HG03108 (cell line): ENCODE data around the gene DOCK1.

Experiments
- ATAC-seq: cut with Tn5 transposase; IDR thresholded peaks from one replicate; pipeline ENCODE4 v1.9.1; 2021; ENCODE audit warnings: moderate library complexity; ENCODE audit not compliant: unreplicated experiment

The DOCK1 gene

DNA sequence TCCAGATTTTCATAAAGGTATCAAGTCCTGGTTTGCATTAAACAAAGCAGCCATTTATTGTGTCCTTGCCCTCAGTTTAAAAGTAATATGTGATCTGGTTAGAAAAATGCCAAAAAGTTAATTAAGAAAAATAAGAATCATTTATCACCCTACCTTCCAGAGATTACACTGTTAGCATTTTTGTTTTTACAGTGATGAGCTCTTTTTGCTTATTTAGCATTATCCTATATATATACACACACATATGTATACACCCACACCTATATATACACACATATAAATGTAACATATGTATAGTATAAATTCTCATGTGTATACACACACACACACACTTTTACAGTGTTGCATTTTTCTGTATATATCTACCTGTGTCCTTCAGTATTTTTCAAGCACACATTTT, 163.3 kb downstream of the DOCK1 start:
- ATAC-seq: no peak

DNA sequence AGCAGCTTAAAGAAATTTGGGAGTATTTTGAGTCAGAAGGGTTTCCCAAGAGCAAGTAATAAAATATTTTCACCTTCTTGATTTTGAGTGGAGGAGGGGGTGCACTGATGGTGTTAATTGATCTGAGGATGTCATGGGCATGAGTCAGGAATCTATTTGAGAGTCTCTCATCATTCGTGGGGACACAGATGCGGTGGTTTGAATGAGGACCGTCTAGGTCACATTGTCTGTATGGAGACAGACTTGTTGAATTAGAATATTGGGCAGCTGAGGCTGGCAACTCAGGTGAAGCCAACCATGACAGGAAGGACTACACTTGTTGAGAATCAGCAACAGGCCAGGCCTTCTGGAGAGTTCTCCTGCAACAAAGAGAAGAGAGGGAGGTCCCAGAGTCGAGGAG, 164.2 kb downstream of the DOCK1 start:
- no peak for ATAC-seq

DNA sequence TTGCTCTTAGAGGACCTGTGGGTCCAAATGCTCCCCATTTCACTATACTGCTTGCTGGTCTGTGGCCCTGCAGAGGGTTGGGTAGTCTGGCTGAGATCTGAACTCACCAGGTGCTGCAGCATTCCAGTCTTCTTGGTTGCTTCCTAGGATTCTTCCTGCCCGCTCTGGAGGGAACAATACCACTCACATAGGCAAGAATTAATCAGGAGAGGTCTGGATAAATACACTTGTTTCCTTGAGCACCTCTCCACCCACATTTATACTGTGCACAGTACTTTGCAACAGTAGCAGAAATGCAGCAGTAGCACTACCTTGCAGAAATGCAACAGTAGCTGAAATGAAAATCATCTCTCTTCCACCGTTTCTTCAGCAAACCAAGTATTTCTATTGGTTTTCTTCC, 165.9 kb downstream of the DOCK1 start:
- no peak for ATAC-seq

DNA sequence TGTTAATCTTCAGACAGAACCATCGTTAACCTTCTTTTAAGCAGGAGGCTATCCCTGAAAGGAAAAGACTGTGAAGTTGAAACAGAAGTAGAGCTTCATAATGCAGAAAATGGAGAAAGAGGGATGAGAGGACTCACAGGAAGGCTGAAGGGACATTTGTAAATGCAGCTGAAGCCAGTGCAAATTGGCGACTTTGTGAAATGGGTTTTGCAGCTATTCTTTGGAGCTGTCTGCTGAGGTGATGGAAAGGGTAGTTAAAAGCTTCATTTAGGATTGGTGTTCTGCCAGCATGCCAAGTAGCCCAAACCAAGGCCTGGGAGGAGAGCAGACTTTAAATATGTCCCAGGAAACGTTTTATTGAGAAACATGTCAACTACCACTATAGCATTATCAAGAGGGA, 168.4 kb downstream of the DOCK1 start:
- ATAC-seq: no peak

DNA sequence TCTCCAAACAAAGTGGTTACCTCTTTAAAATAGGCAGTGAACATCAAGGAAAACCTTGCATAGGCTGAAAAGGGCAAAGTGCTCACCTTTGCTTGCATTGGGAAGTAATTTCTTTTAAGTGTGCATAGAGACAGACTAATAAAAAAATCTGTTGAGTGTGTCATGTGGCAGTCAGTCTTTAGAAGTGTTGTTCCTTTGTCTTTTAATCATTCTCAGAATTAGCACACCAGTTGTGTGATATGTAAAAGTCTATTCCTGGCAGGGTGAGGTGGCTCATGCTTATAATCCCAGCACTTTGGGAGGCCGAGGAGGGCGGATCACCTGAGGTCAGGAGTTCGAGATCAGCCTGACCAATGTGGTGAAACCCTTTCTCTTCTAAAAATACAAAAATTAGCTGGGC, 174.2 kb downstream of the DOCK1 start:
- ATAC-seq: no peak

DNA sequence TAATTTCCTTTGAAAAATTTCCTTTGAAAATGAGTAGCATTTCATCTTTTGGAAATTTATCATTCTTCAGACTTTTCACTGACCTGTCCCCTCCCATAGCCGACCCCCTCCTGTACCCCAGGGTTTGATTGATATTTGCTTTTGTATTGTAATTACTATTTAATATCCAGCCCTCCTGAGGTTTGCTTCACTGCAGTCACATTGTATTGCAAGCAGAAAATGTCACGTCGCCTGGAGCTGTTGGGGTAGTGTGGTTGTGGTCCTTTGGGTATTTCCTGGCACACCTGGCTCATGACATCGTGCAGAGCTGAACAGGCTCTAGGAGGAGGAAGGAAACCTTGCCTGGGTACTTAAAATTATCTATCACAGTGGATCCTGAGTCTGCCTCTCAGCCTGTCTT, 175.1 kb downstream of the DOCK1 start:
- ATAC-seq: no peak

DNA sequence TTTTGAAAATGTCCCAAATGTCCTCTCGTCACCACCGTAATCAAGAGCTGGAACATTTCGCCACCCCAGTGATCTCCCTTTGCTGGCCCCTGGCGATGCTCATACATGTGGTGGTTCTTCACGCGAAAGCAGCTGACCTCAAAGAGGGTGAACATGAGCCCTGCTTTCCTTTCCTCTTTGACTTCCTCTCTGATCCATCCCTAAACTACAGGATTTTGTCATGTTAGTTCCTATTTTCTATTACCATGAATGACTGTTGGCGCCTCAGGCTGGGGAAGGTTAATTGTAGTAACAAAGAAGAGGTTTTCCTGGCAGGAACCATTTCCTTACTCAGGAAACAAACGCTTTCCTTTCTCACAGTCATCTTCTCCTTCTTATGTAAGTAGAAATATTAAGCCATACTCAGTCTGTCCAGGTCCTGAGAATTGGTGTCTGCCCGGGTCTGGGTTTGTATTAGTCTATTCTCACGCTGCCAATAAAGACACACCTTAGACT, 176.7 kb downstream of the DOCK1 start:
- no peak for ATAC-seq

DNA sequence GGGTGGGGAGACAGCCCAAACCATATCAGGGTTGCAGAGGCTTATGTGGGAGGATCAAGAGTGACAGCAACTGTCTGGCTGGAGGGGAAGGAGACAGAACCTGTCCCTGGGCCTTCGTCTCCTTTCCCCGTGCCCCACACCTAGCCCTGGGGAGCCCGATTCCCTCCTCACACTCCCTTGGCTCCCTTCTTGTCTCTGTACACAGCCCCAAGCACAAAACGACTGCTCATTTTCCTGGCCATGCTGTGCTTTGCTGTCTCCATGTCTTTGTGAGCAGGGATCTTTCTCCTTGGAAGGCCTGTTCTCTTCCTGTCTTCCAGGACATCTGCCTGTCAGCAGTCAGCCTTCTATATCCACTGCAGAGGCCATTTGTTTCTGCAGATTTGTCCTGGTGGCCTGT, 177.4 kb downstream of the DOCK1 start:
- no peak for ATAC-seq

DNA sequence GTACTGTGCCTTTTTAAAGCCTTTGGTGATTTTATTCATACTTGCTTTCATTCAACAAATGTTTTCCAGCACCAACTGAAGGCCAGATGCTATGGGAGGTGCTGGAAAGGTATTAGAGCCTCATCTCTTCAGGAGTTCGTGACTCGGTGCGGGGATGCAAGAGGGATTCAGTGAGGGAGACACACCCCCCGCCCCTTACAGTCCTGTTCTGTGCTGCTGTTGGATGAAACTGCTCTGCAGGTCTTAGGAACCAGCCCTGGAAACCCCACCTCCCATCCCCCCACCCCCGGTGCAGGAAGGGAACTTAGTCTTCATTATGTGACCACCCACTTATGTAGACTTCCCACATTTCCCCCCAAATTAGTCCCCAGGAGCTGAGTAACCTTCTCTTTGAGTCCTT, 180.7 kb downstream of the DOCK1 start:
- no peak for ATAC-seq

DNA sequence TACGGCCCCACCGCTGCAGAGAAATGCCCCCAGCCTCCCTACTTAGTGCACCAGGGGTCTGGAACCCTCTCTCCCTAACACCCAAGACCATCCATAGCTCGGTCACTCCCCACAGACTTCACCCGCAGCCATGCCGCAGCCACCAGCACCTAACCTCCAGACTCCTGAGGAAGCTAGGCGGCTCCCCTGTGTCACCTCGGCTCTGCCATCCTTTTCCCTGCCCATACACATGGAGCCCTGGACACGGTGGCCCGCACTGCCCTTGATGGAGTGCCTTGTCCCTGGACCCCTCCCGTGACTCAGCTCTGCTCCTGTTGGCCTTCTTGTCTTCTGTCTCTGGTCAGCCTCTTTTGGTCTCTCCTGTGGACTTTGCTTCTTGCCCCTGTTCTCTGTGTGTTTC, 183.7 kb downstream of the DOCK1 start:
- no peak for ATAC-seq

DNA sequence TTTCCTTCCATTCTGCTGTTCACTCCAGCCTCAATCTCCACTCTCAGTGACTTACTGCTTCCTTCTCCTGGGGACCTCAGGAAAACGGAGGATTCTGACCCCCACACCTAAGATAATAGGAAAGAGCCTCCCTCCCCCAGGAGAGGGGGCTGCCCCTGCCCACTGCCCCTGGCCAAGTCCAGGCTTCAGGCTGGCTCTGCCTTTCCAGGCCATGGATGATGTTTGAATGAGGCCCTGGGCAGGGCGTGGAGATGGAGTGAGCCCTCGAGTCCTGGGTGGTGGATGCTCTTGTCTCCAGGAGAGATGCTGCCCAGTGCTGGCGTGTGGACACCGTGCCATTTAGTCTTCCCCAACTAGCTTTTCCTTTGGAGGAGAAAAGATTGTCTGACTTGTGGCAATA, 184.2 kb downstream of the DOCK1 start:
- no peak for ATAC-seq

DNA sequence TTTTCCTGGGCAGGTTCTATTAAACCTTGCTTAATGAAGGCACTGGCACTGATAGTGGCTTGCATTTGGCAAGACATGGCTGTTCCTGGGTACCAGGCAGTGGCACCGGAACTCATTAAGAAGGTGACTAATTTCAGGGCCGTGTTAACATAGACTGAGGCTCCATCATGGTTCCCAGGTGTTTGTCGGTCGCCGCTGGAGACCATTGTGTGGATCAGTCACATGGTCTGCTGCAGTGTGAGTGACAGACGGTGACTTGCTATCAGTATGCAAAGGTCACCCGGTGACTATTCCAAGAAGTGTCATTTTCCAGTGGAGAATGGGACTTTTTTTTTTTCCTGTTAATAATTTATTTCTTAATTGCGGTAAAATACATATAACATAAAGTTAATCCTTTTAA, 184.9 kb downstream of the DOCK1 start:
- no peak for ATAC-seq

DNA sequence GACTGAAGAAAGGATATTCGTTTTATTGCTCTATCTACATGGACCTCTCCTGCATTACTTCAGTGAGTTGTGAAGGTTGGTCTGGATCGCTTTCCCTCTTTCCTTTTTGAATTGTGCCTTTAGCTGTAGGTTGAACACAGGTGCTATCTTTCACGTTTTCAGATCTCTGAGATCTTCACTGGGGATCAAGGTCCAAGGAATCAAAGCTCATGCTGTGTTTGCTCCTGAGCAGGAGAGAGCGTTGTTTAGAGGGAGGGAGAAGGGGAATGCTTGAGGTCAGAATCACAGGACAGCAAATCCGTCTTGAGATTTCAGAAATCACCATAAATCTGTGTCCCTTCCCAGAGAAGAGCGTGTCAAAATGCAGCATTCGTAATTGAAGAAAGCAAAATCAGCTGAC, 186.1 kb downstream of the DOCK1 start:
- ATAC-seq: no peak

DNA sequence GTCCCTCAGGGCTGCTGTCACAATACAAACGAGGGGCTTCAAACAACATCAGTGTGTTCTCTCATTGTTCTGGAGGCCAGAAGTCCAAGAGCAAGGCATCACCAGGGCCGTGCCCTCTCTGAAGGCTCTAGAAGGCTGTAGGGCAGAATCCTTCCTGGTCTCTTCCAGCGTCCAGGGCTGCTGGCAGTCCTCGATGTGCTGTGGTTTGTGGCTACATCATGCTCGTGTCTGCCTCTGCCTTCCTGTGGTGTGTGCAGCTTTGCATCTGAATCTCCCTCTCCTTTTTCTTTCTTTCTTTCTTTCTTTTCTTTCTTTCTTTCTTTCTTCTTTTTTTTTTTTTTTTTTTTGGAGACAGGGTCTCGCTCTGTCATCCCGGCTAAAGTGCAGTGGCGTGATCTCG, 187.7 kb downstream of the DOCK1 start:
- no peak for ATAC-seq

DNA sequence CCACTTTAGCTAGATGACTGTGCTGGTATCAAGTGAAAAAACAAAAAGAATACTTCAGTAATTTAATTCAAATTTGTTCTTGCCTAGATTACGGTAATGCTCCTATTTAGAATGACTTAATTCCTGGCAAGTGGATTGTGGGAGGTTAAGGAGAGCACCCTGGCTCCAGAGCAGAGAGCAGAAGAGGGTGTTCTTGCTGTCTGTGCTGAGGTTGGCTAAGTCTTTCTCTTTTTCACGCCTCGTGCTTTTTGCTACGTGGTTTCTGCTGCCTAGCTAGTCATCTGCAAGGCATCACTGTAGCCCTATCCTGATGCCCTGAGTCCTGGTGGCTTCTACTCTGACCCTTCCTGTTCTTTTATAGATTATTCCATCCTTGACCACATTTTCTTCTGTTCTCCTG, 189.8 kb downstream of the DOCK1 start:
- ATAC-seq: no peak

DNA sequence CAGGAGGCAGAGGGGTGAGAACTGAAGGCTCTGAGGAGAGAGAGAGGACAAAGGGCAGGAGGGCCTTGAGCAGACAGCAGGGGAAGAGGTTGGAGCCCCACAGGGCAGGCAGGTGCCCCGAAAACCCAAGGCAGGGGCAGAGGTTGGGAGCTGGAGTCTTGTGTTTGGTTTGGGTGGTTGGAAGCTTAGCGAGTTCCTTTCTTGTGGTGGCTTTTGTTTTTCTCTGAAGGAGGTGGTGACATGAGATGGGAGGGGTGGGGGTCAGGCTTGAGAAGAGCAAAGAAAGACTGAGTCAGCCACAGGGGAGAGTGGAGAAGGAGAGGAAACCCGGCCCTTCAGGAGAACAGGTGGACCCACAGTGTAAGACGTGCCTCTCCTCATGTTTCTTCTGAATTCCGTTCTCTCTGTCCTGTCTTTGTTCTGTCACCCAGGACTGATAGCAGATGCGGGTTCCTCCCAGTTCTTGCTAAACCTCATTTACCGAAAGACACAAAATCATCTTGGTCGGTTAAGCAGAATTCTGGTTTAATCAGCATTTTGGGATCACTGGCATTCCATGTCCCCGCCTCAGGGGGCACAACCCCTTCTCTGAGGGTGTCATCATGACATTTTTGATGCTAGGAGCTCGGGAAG, 195.9 kb downstream of the DOCK1 start:
- ATAC-seq: no peak

DNA sequence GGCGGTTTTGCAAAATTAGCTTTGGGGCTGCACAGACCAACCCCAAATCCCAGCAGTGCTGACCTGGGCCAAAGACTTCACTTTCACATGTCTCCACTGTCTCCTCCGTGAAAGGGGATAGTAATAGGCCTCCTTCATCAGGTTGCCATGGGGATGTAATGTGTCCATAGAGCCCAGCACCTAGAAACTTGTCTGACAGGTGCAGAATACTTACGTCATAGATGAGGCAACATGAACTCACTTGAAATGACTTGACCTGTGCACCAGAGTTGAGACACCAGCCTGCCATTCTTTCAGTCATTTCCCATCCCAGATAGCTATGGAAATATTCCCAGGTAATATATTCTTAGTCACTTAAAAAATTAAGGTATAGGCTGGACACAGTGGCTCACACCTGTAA, 196.9 kb downstream of the DOCK1 start:
- ATAC-seq: no peak

DNA sequence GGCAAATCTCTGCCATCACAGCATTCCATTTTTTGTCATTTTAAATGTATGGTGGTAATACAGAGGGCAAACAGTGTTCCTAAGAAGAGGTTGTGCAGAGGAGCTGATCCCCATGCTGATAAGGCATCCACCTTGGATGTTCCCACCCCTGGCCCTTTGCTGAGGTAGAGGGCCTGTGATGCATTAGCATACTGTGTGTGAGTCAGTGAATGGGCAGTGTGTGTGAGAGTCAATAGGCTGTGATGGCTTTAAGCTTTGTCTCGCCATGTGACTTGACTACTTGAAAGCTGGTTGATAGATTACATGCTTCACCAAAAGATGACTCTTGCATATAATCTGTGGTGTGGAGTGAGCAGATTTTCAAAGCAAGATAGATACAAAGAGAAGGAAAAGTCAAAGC, 209.9 kb downstream of the DOCK1 start:
- ATAC-seq: no peak

DNA sequence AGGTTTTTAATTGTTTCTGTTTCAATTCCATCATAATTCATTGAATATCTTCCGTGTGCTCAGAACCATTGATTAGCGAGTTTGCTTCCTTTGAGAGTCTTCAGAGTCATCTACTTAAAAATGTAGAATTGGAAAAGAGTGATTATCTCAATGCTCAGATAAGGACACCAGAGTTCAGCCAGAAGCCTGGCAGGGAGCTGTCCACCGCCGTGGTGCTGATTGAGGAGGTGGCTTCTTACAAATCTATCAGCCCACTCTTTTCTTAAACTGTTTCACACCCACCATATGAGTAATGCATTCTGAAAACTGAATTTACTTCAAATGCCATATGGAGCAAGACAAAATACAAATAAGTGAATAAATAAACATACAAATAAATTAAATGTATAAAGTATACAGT, 211.9 kb downstream of the DOCK1 start:
- no peak for ATAC-seq

DNA sequence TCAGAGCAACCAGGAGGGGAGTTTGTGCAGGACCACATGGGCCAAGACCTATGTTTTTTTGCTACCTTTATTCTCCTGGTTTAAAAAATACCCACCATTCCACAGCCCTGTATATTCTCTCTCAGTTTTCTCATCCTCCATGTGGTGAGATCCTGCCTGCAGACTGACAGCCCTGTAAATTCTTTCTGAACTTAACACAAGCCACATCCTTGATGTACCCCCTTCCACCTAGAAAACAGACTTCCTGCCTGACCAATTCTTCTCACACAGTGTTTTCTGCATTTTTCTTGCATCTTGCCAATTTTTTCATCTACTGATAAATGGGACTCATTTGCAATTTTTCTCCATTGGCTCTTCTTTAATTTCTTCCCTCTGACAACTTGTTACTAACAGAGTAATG, 212.8 kb downstream of the DOCK1 start:
- ATAC-seq: no peak

DNA sequence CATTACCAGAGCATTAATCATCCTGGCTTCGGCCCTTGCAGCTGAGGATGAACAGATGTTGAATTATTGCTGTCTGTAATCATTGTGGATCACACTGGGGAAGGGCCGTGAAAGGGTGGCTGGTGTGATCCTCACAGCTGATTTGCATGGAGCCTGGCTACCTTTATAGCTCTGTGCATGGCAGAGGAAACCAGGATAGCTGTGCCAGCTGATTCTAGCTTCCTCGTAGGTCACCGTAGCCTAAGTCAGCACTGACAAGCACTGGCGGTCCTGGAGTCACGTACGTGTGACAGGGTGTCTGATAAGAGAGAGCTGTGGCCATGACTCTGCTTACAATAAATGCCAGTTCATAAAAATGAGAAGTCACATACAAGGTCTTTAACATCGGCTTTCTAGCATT, 214.7 kb downstream of the DOCK1 start:
- ATAC-seq: no peak

DNA sequence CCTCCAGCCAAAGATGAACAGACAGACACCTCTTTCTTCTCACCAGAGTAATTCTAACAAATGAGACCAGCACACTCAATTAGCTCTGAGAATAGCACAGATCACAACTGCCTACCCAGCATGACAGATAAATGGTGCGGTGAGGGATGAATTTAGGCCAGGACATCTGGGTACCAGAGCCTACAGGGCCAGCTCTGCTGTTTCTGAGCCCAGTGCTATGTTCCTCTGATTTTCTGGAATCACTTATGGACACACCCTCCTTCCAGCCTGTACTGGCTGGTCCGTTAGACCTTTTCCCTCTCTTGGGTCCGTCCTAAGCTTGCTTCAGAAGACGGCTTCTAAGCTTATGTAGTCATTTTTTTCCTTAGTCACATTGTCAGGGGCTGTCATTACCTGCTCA, 217.6 kb downstream of the DOCK1 start:
- ATAC-seq: no peak

DNA sequence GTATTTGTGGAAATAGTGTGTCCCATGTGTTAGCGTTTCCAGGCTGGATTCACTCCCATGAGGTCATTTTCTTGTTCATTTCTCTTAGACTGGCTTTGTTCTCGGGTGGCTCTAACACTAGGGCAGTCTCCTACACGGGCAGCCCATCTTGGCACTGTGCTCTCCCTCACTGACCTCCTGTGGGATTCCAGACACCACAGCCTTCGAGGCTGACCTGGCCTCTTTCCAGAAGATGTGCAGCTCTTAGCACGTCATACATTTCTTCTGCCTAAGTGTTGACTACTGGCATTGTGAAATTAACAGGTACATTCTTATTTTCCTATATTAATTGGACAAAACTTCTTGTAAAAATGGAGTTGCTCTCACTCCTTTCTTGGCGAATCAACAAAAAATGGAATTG, 218.4 kb downstream of the DOCK1 start:
- no peak for ATAC-seq

DNA sequence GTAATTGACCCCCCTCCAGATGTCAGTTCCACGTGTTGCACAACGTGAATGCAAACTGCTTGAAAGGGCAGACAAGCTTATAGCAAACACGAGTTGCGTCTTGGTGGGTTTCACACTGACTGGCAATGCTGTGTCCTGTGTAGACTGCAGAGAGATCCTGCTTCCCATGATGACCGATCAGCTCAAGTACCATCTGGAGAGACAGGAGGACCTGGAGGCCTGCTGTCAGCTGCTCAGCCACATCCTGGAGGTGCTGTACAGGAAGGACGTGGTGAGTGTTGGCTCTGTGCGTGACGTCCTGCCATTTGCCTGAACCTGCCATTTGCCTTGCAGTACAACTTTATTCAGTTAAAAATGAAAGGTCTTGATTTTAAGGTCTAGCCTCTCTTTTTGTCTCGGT, 220.1 kb downstream of the DOCK1 start:
- no peak for ATAC-seq
